ENCODE data around the gene DYRK4. TPM values are rescaled to one million over a fixed set of nuclear protein-coding genes. Genes with fewer than 3 reads are reported as not detected.

DYRK4 gene
- total and polyA plus RNA-seq, 2 of the 13 experiments (the other 11 are each of a cell fraction or from before 2014, with no cell fraction given) = 29.4 to 40.2 TPM

DNA sequence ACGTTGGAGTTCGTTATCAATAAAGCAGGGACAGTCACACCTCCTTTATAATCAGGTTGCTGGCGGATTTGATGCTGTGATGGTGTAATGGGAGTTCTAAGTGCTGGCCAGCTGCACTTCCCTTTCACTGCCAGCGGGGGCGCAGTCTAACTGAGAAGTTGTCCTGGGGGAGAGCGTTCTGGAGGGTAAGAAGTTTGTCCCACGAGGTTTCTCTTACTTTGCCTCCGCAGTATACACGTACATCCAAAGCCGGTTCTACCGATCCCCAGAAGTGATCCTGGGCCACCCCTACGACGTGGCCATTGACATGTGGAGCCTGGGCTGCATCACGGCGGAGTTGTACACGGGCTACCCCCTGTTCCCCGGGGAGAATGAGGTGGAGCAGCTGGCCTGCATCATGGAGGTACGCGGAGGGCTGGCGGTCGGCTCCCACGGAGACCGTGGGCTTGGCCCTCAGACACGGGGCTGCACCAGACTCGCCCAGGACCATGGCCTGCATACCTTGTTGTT is 42.7 kb downstream of the DYRK4 start:
- under 1% methylated on average over 14 of the region's 25 CpGs for WGBS (ENCODE audit: low lambda C conversion rate)
- Histone ChIP-seq H3K9ac (ENCODE audit: insufficient read depth, low read depth, low read length) (peak overlapping the region; percentile 75), H3K4me1 (ENCODE audit: insufficient read depth, low read length) (peaks cover 14% of the 10 kb centered on the region), H4K20me1 (ENCODE audit: insufficient read depth, low read length) (no peaks in the 10 kb centered on the region), H3K36me3 (replicated peaks in 1 of 2; ENCODE audit: control insufficient read depth in 1 of 2, insufficient read depth in 2 of 2, low read length in 2 of 2) (no peaks in the 10 kb centered on the region; a peak in 1 of 5 replicates), H3K27ac (ENCODE audit: extremely low read length, insufficient read depth, low read length) (no peak overlapping the region), H3K27me3 (ENCODE audit: control insufficient read depth in 1 of 2, insufficient read depth in 2 of 2, low read length in 2 of 2) (0 out of 5 replicates have a peak, but pooled peaks cover 0 to 4% of the 10 kb centered on the region in 2 experiments), H3K4me3 (replicated peaks in 1 of 3; ENCODE audit: insufficient read depth in 1 of 3, low read depth in 2 of 3, low read length in 3 of 3) (peak overlapping the region; percentile 77 to 98 (median 91)), H3K9me3 (ENCODE audit: low read length) (no peaks in the 10 kb centered on the region), H3K4me2 (ENCODE audit: low read depth, low read length) (peak overlapping the region; percentile 71), H2AFZ (ENCODE audit: low read length) (peak overlapping the region; percentile 59), H3K79me2 (ENCODE audit: insufficient read depth, low read length) (peaks cover 2% of the 10 kb centered on the region)
- intact Hi-C loops (cut with micrococcal nuclease; ENCODE audit: unreplicated experiment) (loop anchor here (2.0 to 10.0 kb wide), 2 partner anchors 44 to 150 kb away; partner anchors contain the start of genes AKAP3 and NDUFA9), in situ Hi-C loops (cut with HindIII; ENCODE audit: extremely low pct_ligation_motif_present, low pct_unique_long_range_greater_than_20kb) (no loop called here)
- ATAC-seq (peak; percentile 97), DNase-seq (ENCODE audit: low spot score) (peak; percentile 78), FAIRE-seq (peak; percentile 83)
- POLR2A ChIA-PET = interaction anchor here (1.3 kb wide), 1 partner anchor 44 kb away, joined by 4 read pairs; the partner anchor contains the start of genes AKAP3 and NDUFA9
- no TSS peak for BruUV-seq (replicated peaks)
- CTCF ChIA-PET (ENCODE audit: low intra/inter-chr PET ratio, low total read pairs) = interaction anchor here (0.9 kb wide), 1 partner anchor 154 kb away, joined by 4 read pairs; no protein-coding TSS in a partner anchor
- peak; percentile 47; the same call in 1 of the 2 replicates for TF ChIP-seq PHF21A (CRISPR knock-in tag; IDR thresholded peaks at IDR 0.05)
- TF ChIP-seq RBFOX2 (IDR thresholded peaks at IDR 0.05; ENCODE audit: low read depth, low read length) = peak; percentile 38; the same call in 1 of the 2 replicates
- no peak for TF ChIP-seq ZNF296 (CRISPR knock-in tag; conservative IDR thresholded peaks at IDR 0.05)
- no peak for TF ChIP-seq NCOR1 (IDR thresholded peaks at IDR 0.05; ENCODE audit: borderline replicate concordance, low read length)
- TF ChIP-seq ZNF224 (CRISPR knock-in tag; IDR thresholded peaks at IDR 0.05) = no peak
- TF ChIP-seq, protein P1, sequence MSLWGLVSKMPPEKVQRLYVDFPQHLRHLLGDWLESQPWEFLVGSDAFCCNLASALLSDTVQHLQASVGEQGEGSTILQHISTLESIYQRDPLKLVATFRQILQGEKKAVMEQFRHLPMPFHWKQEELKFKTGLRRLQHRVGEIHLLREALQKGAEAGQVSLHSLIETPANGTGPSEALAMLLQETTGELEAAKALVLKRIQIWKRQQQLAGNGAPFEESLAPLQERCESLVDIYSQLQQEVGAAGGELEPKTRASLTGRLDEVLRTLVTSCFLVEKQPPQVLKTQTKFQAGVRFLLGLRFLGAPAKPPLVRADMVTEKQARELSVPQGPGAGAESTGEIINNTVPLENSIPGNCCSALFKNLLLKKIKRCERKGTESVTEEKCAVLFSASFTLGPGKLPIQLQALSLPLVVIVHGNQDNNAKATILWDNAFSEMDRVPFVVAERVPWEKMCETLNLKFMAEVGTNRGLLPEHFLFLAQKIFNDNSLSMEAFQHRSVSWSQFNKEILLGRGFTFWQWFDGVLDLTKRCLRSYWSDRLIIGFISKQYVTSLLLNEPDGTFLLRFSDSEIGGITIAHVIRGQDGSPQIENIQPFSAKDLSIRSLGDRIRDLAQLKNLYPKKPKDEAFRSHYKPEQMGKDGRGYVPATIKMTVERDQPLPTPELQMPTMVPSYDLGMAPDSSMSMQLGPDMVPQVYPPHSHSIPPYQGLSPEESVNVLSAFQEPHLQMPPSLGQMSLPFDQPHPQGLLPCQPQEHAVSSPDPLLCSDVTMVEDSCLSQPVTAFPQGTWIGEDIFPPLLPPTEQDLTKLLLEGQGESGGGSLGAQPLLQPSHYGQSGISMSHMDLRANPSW (CRISPR knock-in tag; IDR thresholded peaks at IDR 0.05; ENCODE audit: borderline replicate concordance) = no peak
- TF ChIP-seq, protein P2, sequence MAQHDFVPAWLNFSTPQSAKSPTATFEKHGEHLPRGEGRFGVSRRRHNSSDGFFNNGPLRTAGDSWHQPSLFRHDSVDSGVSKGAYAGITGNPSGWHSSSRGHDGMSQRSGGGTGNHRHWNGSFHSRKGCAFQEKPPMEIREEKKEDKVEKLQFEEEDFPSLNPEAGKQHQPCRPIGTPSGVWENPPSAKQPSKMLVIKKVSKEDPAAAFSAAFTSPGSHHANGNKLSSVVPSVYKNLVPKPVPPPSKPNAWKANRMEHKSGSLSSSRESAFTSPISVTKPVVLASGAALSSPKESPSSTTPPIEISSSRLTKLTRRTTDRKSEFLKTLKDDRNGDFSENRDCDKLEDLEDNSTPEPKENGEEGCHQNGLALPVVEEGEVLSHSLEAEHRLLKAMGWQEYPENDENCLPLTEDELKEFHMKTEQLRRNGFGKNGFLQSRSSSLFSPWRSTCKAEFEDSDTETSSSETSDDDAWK (CRISPR knock-in tag; IDR thresholded peaks at IDR 0.05) = no peak
- no peak for TF ChIP-seq ZNF644 (CRISPR knock-in tag; IDR thresholded peaks at IDR 0.05; ENCODE audit: low read depth)
- TF ChIP-seq, protein P3, sequence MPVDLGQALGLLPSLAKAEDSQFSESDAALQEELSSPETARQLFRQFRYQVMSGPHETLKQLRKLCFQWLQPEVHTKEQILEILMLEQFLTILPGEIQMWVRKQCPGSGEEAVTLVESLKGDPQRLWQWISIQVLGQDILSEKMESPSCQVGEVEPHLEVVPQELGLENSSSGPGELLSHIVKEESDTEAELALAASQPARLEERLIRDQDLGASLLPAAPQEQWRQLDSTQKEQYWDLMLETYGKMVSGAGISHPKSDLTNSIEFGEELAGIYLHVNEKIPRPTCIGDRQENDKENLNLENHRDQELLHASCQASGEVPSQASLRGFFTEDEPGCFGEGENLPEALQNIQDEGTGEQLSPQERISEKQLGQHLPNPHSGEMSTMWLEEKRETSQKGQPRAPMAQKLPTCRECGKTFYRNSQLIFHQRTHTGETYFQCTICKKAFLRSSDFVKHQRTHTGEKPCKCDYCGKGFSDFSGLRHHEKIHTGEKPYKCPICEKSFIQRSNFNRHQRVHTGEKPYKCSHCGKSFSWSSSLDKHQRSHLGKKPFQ (CRISPR knock-in tag; IDR thresholded peaks at IDR 0.05; ENCODE audit: insufficient replicate concordance) = no peak
- TF ChIP-seq, protein P4, sequence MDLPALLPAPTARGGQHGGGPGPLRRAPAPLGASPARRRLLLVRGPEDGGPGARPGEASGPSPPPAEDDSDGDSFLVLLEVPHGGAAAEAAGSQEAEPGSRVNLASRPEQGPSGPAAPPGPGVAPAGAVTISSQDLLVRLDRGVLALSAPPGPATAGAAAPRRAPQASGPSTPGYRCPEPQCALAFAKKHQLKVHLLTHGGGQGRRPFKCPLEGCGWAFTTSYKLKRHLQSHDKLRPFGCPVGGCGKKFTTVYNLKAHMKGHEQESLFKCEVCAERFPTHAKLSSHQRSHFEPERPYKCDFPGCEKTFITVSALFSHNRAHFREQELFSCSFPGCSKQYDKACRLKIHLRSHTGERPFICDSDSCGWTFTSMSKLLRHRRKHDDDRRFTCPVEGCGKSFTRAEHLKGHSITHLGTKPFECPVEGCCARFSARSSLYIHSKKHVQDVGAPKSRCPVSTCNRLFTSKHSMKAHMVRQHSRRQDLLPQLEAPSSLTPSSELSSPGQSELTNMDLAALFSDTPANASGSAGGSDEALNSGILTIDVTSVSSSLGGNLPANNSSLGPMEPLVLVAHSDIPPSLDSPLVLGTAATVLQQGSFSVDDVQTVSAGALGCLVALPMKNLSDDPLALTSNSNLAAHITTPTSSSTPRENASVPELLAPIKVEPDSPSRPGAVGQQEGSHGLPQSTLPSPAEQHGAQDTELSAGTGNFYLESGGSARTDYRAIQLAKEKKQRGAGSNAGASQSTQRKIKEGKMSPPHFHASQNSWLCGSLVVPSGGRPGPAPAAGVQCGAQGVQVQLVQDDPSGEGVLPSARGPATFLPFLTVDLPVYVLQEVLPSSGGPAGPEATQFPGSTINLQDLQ (CRISPR knock-in tag; IDR thresholded peaks at IDR 0.05) = no peak; the same call in 1 of the 2 replicates
- TF ChIP-seq ZNF121 (CRISPR knock-in tag; IDR thresholded peaks at IDR 0.05) = no peak
- TF ChIP-seq, protein P5, sequence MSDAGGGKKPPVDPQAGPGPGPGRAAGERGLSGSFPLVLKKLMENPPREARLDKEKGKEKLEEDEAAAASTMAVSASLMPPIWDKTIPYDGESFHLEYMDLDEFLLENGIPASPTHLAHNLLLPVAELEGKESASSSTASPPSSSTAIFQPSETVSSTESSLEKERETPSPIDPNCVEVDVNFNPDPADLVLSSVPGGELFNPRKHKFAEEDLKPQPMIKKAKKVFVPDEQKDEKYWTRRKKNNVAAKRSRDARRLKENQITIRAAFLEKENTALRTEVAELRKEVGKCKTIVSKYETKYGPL (CRISPR knock-in tag; IDR thresholded peaks at IDR 0.05) = no peak
- TF ChIP-seq NR2F1 (CRISPR knock-in tag; IDR thresholded peaks at IDR 0.05) = no peak
